Measurements from ENCODE around the gene PKLR.
A peak's percentile ranks its signal among the peaks of the same experiment; 100 is the strongest.

The PKLR gene

GRCh38 chr1:155320661-155321617 lies 19.7 kb upstream of the PKLR start, which contains the start of gene RUSC1:
Gene RUSC1 (plus strand): TSS chr1:155320894. CDS start chr1:155321774, 880 bp downstream.
- no peak for TF ChIP-seq FOXP2 (optimal IDR thresholded peaks at IDR 0.05; ENCODE audit: control extremely low read depth, extremely low read length, insufficient read depth)
- TF ChIP-seq POLR2AphosphoS5 (IDR thresholded peaks at IDR 0.05; ENCODE audit: borderline replicate concordance, low read depth, low read length) = peak; percentile 90
- Histone ChIP-seq H3K27ac (peak within 1 kb of the TSS; percentile 84), H3K4me3 (peak within 1 kb of the TSS; percentile 79), H3K36me3 (ENCODE audit: insufficient read depth, low read length) (peaks cover 22% of the 10 kb centered on the region), H3K9me3 (ENCODE audit: low read depth, low read length) (no peaks in the 10 kb centered on the region), H3K9ac (ENCODE audit: insufficient read length) (peak within 1 kb of the TSS; percentile 50)
- DNase-seq (ENCODE audit: low read depth, low spot score) = no peak

- DNase-seq (ENCODE audit: low read depth, low spot score) = no peak
- no peaks in the 10 kb centered on the region for H3K9me3 ChIP-seq (ENCODE audit: low read depth, low read length)
- peak overlapping the region; percentile 79 for H3K4me3 ChIP-seq
- TF ChIP-seq FOXP2 (optimal IDR thresholded peaks at IDR 0.05; ENCODE audit: control extremely low read depth, extremely low read length, insufficient read depth) = no peak
- no peak for TF ChIP-seq POLR2AphosphoS5 (IDR thresholded peaks at IDR 0.05; ENCODE audit: borderline replicate concordance, low read depth, low read length)
- no peak for TF ChIP-seq EZH2 (IDR thresholded peaks at IDR 0.05)
- H3K27ac ChIP-seq = peak overlapping the region; percentile 84
- H3K36me3 ChIP-seq (ENCODE audit: insufficient read depth, low read length) = peaks cover 22% of the 10 kb centered on the region
- H3K9ac ChIP-seq (ENCODE audit: insufficient read length) = peak overlapping the region; percentile 50
Measured at GRCh38 chr1:155320252-155320651, 19.0 kb upstream of the PKLR start.

- Histone ChIP-seq H3K4me3 (no peak overlapping the region), H3K9me3 (ENCODE audit: low read depth, low read length) (no peaks in the 10 kb centered on the region), H3K36me3 (ENCODE audit: insufficient read depth, low read length) (peaks cover 28% of the 10 kb centered on the region), H3K9ac (ENCODE audit: insufficient read length) (no peak overlapping the region), H3K27ac (peak overlapping the region; percentile 84)
- no peak for TF ChIP-seq FOXP2 (optimal IDR thresholded peaks at IDR 0.05; ENCODE audit: control extremely low read depth, extremely low read length, insufficient read depth)
- TF ChIP-seq EZH2 (IDR thresholded peaks at IDR 0.05) = no peak
- no peak; the same call in 1 of the 2 replicates for TF ChIP-seq POLR2AphosphoS5 (IDR thresholded peaks at IDR 0.05; ENCODE audit: borderline replicate concordance, low read depth, low read length)
- no peak for DNase-seq (ENCODE audit: low read depth, low spot score)
Measured at GRCh38 chr1:155319536-155319935, 18.3 kb upstream of the PKLR start.

GRCh38 chr1:155318082-155318481 lies 16.8 kb upstream of the PKLR start:
- peak overlapping the region; percentile 61; the same call in 1 of the 2 replicates for H3K27ac ChIP-seq
- no peaks in the 10 kb centered on the region for H3K9me3 ChIP-seq (ENCODE audit: low read depth, low read length)
- H3K4me3 ChIP-seq = no peak overlapping the region
- TF ChIP-seq EZH2 (IDR thresholded peaks at IDR 0.05) = no peak
- 0 out of 2 replicates have a peak, but pooled peaks have one; percentile 4 for TF ChIP-seq POLR2AphosphoS5 (IDR thresholded peaks at IDR 0.05; ENCODE audit: borderline replicate concordance, low read depth, low read length)
- no peak for TF ChIP-seq FOXP2 (optimal IDR thresholded peaks at IDR 0.05; ENCODE audit: control extremely low read depth, extremely low read length, insufficient read depth)
- no peak overlapping the region for H3K9ac ChIP-seq (ENCODE audit: insufficient read length)
- H3K36me3 ChIP-seq (ENCODE audit: insufficient read depth, low read length) = peaks cover 38% of the 10 kb centered on the region
- no peak for DNase-seq (ENCODE audit: low read depth, low spot score)

GRCh38 chr1:155316922-155317321 lies 15.7 kb upstream of the PKLR start:
- no peak overlapping the region for H3K9ac ChIP-seq (ENCODE audit: insufficient read length)
- H3K9me3 ChIP-seq (ENCODE audit: low read depth, low read length) = no peaks in the 10 kb centered on the region
- peak overlapping the region; percentile 26; the same call in 1 of the 2 replicates for H3K27ac ChIP-seq
- TF ChIP-seq EZH2 (IDR thresholded peaks at IDR 0.05) (no peak), FOXP2 (optimal IDR thresholded peaks at IDR 0.05; ENCODE audit: control extremely low read depth, extremely low read length, insufficient read depth) (no peak), POLR2AphosphoS5 (IDR thresholded peaks at IDR 0.05; ENCODE audit: borderline replicate concordance, low read depth, low read length) (no peak; the same call in 1 of the 2 replicates)
- DNase-seq (ENCODE audit: low read depth, low spot score) = no peak
- peaks cover 47% of the 10 kb centered on the region for H3K36me3 ChIP-seq (ENCODE audit: insufficient read depth, low read length)
- no peak overlapping the region for H3K4me3 ChIP-seq

- TF ChIP-seq EZH2 (IDR thresholded peaks at IDR 0.05) = no peak
- no peak for TF ChIP-seq FOXP2 (optimal IDR thresholded peaks at IDR 0.05; ENCODE audit: control extremely low read depth, extremely low read length, insufficient read depth)
- no peak for TF ChIP-seq POLR2AphosphoS5 (IDR thresholded peaks at IDR 0.05; ENCODE audit: borderline replicate concordance, low read depth, low read length)
- DNase-seq (ENCODE audit: low read depth, low spot score) = no peak
- peaks cover 56% of the 10 kb centered on the region for H3K36me3 ChIP-seq (ENCODE audit: insufficient read depth, low read length)
- no peaks in the 10 kb centered on the region for H3K9me3 ChIP-seq (ENCODE audit: low read depth, low read length)
- H3K27ac ChIP-seq = no peak overlapping the region
- no peak overlapping the region for H3K9ac ChIP-seq (ENCODE audit: insufficient read length)
- H3K4me3 ChIP-seq = no peak overlapping the region
Measured at GRCh38 chr1:155313261-155313660, 12.0 kb upstream of the PKLR start.

- peak overlapping the region; percentile 93 for H3K9ac ChIP-seq (ENCODE audit: insufficient read length)
- no peak for DNase-seq (ENCODE audit: low read depth, low spot score)
Measured at GRCh38 chr1:155309423-155310021, 8.3 kb upstream of the PKLR start.

More at GRCh38 chr1:155309423-155310021, 8.3 kb upstream of the PKLR start:
- Histone ChIP-seq H3K4me3 (peak overlapping the region; percentile 84), H3K36me3 (ENCODE audit: insufficient read depth, low read length) (peaks cover 39% of the 10 kb centered on the region), H3K9me3 (ENCODE audit: low read depth, low read length) (no peaks in the 10 kb centered on the region), H3K27ac (peak overlapping the region; percentile 90)
- TF ChIP-seq EZH2 (IDR thresholded peaks at IDR 0.05) (no peak), POLR2AphosphoS5 (IDR thresholded peaks at IDR 0.05; ENCODE audit: borderline replicate concordance, low read depth, low read length) (peak; percentile 45; the same call in 1 of the 2 replicates), FOXP2 (optimal IDR thresholded peaks at IDR 0.05; ENCODE audit: control extremely low read depth, extremely low read length, insufficient read depth) (peak; percentile 25)
